Nephron (organoid): Measurements from ENCODE around the gene NT5DC2.

ENCODE experiments used
- H3K27ac Mint-ChIP-seq, 3 experiments: 2 replicates each; pipeline ENCODE4 v1.8.0; 2020; ENCODE audit warnings: mixed read lengths in 3 of 3, mild to moderate bottlenecking in 2 of 3, moderate library complexity in 1 of 3
- H3K27me3 Mint-ChIP-seq: 2 replicates; pipeline ENCODE4 v1.8.0; 2021; ENCODE audit warnings: low read depth, mild to moderate bottlenecking, moderate library complexity, mixed read lengths
- H3K36me3 Mint-ChIP-seq: 2 replicates; pipeline ENCODE4 v1.8.0; 2020; ENCODE audit warnings: low read depth, mixed read lengths
- H3K4me1 Mint-ChIP-seq: 2 replicates; pipeline ENCODE4 v1.8.0; 2020; ENCODE audit warnings: mixed read lengths
- H3K4me3 Mint-ChIP-seq, 3 experiments: 2 replicates each; pipeline ENCODE4 v1.8.0; 2020; ENCODE audit warnings: mild to moderate bottlenecking in 3 of 3, mixed read lengths in 3 of 3, moderate library complexity in 2 of 3
- H3K9me3 Mint-ChIP-seq: 2 replicates; pipeline ENCODE4 v1.8.0; 2020; ENCODE audit warnings: mixed read lengths
- TF ChIP-seq, protein P1 (sequence below), 3 experiments: fragments of 200-600 bp; sonication (generic); IDR thresholded peaks; one replicate each; pipeline ENCODE4 v1.5.0; 2021; ENCODE audit warnings: antibody characterized with exemption in 3 of 3; ENCODE audit not compliant: unreplicated experiment in 3 of 3

Gene NT5DC2

DNA sequence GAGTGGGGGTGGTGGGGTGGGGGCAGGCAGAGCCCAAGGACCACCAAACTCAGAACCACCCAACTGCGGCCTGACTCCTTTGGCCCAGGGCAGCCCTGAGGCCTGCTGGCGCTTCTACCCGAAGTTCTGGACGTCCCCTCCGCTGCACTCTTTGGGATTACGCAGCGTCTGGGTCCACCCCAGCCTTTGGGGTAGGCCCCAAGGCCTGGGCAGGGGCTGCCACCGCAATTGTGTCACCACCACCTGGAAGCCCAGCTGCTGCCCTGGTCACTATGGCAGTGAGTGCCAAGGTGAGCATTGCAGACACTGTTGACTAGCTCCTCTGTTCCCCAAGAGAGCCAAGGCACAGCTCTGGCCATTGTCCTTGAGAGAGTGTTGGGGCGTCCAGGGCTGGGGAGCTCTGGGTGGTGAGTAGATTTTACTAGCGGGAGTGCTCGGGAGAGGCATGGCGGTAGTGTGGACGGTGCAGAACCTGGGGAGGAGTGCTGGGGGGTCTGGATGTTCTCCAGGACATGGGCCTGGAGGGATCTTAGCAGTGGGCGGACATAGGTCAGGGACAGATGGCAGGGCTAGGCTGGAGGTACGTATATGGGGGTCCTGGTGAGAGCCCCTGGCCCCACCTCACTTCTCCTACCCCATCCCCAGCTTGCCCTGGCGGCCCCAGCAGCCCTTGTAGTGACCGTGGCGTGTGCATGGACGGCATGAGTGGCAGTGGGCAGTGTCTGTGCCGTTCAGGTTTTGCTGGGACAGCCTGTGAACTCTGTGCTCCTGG lies 12.8 kb downstream of the NT5DC2 start:
- H3K9me3 Mint-ChIP-seq = no peaks in the 10 kb centered on the region
- H3K27ac Mint-ChIP-seq = no peak overlapping the region
- TF ChIP-seq, protein P1, sequence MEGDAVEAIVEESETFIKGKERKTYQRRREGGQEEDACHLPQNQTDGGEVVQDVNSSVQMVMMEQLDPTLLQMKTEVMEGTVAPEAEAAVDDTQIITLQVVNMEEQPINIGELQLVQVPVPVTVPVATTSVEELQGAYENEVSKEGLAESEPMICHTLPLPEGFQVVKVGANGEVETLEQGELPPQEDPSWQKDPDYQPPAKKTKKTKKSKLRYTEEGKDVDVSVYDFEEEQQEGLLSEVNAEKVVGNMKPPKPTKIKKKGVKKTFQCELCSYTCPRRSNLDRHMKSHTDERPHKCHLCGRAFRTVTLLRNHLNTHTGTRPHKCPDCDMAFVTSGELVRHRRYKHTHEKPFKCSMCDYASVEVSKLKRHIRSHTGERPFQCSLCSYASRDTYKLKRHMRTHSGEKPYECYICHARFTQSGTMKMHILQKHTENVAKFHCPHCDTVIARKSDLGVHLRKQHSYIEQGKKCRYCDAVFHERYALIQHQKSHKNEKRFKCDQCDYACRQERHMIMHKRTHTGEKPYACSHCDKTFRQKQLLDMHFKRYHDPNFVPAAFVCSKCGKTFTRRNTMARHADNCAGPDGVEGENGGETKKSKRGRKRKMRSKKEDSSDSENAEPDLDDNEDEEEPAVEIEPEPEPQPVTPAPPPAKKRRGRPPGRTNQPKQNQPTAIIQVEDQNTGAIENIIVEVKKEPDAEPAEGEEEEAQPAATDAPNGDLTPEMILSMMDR (IDR thresholded peaks at IDR 0.05; ENCODE audit: unreplicated experiment in 3 of 3) = no peak
- H3K27me3 Mint-ChIP-seq = no peaks in the 10 kb centered on the region
- no peak overlapping the region for H3K4me3 Mint-ChIP-seq
- peaks cover 16% of the 10 kb centered on the region for H3K36me3 Mint-ChIP-seq
- peaks cover 6% of the 10 kb centered on the region for H3K4me1 Mint-ChIP-seq

DNA sequence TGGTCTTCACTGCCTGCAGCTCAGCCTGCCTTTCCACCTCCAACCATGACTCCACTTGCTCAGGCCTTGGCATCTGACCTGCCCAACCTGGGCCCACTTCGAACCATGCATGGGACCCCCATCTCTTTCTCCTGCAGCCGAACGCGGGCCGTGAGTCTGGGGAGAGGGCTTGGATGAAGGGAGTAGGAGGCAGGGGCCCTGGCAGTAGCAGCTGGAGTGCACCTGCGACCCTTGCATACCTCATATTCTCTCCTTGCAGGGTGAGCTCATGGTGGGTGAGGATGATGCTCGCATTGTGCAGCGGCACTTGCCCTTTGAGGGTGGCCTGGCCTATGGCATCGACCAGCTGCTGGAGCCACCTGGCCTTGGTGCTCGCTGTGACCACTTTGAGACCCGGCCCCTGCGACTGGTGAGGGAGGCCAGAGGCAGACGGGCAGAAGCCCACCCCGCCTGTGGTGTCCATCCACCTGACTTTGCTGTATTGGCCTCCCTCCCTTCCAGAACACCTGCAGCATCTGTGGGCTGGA lies 13.5 kb downstream of the NT5DC2 start:
- no peaks in the 10 kb centered on the region for H3K4me1 Mint-ChIP-seq
- H3K27me3 Mint-ChIP-seq = peaks cover 1% of the 10 kb centered on the region
- H3K27ac Mint-ChIP-seq = no peak overlapping the region
- no peaks in the 10 kb centered on the region for H3K9me3 Mint-ChIP-seq
- peaks cover 9% of the 10 kb centered on the region for H3K36me3 Mint-ChIP-seq
- TF ChIP-seq, protein P1 (IDR thresholded peaks at IDR 0.05; ENCODE audit: unreplicated experiment in 3 of 3) = no peak
- no peak overlapping the region for H3K4me3 Mint-ChIP-seq

DNA sequence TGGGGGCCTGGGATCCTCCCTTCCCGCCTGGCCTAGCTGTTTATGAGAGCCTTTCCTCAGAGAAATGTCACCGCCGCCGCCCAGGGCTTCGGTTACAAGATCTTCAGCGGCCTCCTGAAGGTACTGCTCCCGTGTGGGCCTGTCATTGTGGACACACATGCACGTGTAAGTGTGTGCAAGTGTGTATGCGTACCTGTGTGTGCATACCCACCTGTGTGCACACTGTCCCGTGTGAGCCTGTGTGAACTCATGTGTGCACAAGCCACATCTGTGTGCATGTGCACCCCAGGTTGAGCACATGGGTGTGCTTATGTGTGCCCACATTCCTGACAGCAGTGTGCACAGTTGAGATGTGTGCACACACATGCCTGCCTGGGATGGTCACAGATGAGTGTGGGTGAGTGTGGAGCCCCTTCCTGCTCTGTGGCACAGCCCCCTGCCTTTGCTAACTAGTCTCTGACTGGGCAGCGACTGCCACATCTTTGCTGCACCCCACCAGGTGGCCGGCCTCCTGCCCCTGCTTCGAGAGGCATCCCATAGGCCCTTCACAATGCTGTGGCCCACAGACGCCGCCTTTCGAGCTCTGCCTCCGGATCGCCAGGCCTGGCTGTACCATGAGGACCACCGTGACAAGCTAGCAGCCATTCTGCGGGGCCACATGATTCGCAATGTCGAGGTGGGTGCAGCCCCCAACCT lies 14.1 kb downstream of the NT5DC2 start:
- peaks cover 8% of the 10 kb centered on the region for H3K36me3 Mint-ChIP-seq
- H3K4me1 Mint-ChIP-seq = no peaks in the 10 kb centered on the region
- no peak overlapping the region for H3K27ac Mint-ChIP-seq
- TF ChIP-seq, protein P1 (IDR thresholded peaks at IDR 0.05; ENCODE audit: unreplicated experiment in 3 of 3) = no peak
- H3K27me3 Mint-ChIP-seq = peaks cover 3% of the 10 kb centered on the region
- H3K4me3 Mint-ChIP-seq = no peak overlapping the region
- H3K9me3 Mint-ChIP-seq = no peaks in the 10 kb centered on the region

DNA sequence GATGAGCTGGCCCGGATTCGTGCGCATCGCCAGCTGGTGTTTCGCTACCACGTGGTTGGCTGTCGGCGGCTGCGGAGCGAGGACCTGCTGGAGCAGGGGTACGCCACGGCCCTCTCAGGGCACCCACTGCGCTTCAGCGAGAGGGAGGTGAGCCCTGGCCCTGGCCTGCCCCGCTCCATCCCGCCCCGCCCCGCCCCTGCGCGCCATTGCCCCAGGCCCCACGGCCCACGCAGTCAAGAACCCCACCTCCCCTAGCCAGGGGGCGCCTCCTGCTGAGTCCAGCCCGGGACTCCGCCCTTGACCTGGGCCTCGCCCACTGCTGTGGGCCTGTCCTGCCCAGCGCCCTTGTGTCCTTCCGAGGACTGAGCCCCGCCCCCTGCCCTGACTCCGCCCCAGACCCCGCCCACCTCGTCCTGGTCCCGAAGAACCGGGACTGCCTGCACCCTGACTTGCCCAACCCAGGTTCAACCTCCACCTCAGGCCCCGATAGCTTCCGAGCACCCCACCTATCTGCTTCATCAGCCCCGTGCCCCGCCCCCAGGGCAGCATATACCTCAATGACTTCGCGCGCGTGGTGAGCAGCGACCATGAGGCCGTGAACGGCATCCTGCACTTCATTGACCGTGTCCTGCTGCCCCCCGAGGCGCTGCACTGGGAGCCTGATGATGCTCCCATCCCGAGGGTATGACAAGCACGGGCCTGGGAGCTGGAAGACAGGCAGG lies 14.8 kb downstream of the NT5DC2 start:
- Mint-ChIP-seq H3K27ac (no peak overlapping the region), H3K4me1 (no peaks in the 10 kb centered on the region), H3K36me3 (peaks cover 1% of the 10 kb centered on the region), H3K27me3 (peaks cover 3% of the 10 kb centered on the region), H3K9me3 (no peaks in the 10 kb centered on the region), H3K4me3 (no peak overlapping the region)
- TF ChIP-seq, protein P1 (IDR thresholded peaks at IDR 0.05; ENCODE audit: unreplicated experiment in 3 of 3) = no peak

DNA sequence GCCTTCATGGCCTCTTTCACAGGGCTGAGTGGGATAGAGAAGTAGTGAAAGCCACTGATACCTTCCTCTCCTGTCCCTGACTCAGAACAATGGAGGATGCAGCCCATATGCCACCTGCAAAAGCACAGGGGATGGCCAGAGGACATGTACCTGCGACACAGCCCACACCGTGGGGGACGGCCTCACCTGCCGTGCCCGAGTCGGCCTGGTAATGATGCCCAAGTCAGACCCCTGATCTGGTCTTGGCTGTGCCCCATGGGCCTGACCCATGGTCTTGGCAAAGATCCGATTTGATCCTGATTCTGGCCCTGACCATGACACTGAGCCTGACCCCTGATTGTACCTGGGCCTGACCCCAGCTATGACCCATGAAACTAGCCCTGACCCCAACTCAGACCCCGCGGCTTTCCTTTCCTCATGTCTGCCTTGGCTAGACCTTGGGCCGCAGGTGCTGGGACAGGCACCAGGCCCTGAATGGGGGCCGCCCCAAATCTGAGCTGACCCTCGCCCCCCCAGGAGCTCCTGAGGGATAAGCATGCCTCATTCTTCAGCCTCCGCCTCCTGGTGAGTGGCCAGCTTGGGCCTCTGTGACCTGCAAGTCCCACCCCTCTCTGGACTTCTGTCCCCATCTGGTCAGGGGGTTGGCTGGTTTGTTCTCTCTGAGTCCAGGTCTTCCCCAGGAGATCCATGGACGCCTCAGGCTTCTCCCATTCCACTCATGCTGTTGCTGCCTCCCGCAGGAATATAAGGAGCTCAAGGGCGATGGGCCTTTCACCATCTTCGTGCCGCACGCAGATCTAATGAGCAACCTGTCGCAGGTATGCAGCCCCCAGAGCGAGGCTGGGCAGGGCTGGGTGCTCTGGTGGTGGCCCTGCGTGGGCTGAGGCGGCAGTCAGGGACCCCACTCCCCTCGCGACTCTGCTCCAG lies 15.6 kb downstream of the NT5DC2 start:
- no peak overlapping the region for H3K4me3 Mint-ChIP-seq
- H3K27ac Mint-ChIP-seq = no peak overlapping the region
- H3K27me3 Mint-ChIP-seq = peaks cover 3% of the 10 kb centered on the region
- H3K36me3 Mint-ChIP-seq = no peaks in the 10 kb centered on the region
- TF ChIP-seq, protein P1 (IDR thresholded peaks at IDR 0.05; ENCODE audit: unreplicated experiment in 3 of 3) = no peak
- no peaks in the 10 kb centered on the region for H3K9me3 Mint-ChIP-seq
- H3K4me1 Mint-ChIP-seq = no peaks in the 10 kb centered on the region
